HG03520 (cell line): ENCODE data around the gene SEC14L6.

ENCODE experiments used
- ATAC-seq: cut with Tn5 transposase; IDR thresholded peaks from one replicate; pipeline ENCODE4 v1.9.1; 2021; ENCODE audit warnings: mild to moderate bottlenecking, moderate library complexity; ENCODE audit not compliant: unreplicated experiment

The SEC14L6 gene

DNA sequence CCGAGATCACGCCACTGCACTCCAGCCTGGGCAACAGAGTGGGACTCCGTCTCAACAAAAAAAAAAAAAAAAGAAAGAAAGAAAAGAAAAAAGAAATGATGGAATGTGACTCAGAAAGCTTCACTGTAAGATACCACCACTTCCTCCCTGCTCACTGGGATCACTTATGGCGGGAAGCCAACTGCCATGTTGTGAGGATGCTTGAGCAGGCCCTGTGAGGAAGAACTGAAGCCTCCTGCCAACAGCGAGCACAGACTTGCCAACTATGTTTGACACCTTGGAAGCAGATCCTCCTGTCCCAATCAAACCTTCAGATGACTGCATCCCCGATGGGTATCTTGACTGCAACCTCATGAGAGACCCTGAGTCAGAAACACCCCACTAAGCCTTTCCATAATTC, 8.3 kb downstream of the SEC14L6 start:
- no peak for ATAC-seq

DNA sequence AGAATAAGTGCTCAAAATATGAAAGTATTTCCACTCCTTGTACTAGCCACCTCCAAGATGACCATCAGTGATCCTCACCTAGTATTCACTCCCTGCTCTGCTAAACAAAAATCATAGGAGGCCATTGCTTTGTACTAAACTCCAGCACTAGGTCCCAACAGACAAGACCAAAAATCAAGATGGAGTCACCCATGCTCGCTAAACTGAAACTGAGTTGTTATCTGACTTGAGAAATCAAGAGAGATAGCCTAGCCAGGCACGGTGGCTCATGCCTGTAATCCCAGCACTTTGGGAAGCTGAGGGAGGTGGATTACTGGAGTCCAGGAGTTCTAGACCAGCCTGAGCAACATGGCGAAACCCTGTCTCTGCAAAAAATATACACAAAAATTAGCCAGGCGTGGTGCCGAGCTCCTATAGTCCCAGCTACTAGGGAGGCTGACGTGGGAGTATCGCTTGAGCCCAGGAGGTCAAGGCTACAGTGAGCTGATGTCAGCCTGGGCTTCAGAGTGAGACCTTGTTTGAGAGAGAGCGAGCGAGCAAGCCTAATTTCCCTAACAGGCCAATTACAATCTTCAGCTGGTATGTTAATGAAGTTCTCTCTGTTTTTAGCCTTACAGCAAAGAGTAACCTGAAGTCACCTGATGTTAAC, 9.3 kb downstream of the SEC14L6 start:
- no peak for ATAC-seq

DNA sequence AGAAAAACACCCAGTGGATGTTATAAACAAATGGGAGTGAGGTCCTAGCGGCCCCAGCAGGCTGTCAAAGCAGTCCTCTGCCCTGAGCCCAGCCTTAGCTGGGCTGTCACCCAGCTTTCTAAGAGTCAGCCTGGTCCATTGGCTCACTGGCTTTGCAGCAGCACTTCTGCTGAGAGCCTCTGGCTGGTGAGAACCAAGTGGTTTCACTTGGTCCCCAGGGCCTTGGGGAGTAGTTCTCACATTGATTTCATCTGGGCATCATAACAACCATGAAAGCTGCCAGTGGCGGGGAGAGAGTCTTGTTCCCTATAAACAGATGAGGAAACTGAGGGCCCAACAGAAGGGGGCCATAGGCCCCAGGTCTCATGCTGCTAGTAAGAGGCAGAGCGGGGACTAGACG, 11.4 kb downstream of the SEC14L6 start:
- no peak for ATAC-seq

DNA sequence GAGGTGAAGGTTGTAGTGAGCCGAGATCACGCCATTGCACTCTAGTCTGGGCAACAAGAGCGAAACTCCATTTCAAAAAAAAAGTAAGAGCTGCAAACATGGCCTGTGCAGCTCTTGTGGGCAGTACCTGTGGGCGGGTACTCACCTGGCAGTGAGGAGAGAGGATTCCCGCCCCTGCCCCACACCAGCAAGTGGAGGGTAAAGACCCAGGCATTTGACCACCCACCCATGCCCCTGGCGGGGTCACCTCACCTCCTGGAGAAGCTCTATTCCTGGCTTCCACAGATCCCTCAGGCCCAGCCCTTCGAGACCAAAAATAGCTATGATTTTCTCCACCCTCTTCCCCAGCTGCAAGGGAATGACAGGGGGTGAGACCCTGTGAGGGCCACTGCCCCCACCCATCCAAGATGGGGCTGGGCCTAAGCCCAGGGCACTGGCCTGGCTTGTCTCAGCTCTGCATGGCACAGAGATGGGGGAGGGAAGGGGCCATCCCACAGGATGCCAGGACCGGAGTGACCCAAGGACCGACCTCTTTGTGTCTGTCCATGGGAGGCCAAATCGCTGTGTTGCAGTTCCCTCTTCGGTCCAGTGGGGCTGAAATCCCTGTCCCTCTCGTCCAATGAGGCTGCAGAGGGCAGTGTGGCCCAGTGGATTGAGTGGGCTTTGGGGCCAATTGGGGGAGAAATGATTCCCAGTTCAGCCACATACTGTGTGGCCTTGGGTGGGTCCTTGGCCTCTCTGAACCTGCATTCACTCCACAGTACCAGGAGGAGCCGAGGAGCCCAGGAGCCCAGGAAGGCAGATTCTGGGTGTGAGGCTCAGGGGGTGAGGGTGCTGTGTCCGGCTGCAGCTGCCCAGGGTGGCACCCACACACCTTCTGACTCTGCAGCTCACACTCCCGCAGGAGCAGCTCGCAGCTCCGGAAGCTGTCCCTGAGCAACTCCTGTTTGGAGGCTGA, 14.6 kb downstream of the SEC14L6 start:
- ATAC-seq = no peak

DNA sequence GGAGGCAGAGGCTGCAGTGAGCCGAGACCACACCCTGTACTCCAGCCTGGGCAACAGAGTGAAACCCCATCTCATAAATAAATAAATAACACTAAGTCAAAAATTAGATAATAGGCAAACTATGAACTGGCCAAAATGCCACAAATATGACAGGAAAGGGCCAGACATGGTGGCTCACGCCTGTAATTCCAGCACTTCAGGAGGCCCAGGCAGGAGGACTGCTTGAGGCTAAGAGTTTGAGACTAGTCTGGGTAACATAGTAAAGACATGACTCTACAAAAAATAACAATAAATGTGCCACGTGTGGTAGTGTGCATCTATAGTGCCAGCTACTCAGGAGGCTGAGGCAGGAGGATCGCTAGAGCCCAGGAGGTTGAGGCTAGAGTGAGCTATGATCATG, 19.9 kb downstream of the SEC14L6 start:
- no peak for ATAC-seq

DNA sequence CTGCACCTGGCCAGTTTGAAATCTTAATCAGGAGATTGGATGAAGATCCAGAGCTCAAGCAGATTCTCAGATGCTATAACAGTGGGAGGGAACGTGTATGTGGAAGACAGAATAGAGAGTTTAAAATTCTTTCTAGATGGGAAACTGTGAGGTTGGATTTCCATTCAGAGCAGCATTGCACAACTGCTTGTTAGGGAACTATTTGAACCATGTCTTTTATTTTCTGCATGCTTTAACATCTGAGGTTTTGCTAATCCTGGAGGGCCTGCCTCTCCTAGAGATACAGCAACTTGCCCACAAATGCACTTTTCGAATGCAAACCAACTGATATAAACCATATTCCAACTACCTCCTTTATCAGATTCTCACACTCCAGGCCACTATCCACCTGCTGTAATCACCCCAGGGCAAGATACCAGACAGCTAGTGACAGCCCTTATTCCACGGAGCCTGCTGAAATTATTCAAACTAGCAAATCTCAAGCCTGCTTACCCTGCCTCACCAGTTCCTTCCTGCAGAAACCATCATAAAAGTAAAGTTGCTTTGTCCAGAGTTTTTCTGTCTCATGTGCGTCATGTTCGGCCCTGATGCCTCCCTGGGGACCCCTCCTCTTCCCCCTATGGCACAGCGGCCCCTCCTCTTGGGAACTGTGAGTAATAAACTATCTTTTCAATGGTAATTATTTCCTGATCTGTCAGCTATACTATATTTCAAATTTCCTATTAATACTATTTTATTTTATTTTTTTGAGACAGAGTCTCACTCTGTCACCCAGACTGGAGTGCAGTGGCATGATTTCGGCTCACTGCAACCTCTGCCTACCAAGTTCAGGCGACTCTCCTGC, 22.7 kb downstream of the SEC14L6 start:
- ATAC-seq = no peak

DNA sequence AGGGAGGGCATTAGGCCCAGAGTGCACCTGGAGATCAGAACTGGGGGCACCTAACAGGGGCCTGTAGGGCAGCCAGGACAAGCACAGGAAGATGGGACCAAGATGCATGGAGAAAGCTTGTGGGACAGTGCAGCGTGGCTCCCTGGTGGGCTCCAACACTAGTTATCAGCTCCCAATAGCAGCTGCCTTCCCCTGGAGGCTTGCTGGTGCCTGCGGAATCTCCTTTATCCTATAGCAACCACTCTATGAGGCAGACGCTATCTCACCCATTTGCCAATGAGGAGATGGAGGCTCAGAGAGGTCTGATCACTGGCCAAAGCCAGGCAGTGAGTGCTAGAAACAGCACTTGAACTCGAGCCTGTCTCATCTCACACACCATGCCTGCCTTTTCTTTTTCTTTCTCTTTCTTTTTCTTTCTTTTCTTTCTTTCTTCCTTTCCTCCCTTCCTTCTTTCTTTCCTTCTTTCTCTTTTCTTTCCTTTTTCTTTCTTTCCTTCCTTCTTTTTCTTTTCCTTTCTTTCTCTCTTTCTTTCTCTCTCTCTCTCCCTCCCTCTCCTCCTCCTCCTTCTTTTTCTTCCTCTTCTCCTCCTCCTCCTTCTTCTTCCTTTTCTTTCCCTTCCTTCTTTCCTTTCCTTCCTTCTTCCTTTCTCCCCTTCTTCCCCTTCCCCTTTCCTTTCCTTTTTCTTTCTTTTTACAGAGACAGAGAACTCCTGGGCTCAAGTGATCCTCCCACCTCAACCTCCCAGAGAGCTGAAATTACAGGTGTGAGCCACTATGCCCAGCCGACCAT, 25.0 kb downstream of the SEC14L6 start:
- no peak for ATAC-seq

DNA sequence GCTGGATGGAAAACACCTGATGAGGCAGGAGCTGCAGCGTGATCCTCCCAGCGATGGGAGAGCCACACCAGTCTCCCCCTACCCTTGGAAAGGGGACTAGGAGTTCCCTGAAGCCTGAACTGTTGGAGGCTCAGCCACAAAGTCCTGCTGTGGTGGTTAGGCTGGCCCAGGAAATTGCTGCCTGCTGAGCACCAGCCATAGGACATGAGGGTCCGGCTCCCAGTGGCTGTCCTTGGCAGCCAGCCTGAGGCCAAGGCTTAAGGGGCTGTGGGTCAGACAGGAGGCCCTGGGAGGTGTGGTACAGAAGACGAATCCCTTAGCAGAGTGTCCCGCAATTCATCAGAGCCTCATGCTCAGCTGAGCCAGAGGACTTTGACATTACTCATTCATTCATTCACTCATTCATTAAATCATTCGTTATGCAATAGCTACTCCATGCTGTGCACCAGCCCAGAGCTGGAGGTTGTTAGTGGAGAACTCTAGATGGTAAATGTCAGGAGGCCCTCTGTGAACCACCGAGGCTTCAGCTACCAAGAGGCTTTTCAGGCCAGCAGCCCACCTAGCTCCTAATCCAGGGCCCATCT, 26.6 kb downstream of the SEC14L6 start:
- ATAC-seq = no peak

DNA sequence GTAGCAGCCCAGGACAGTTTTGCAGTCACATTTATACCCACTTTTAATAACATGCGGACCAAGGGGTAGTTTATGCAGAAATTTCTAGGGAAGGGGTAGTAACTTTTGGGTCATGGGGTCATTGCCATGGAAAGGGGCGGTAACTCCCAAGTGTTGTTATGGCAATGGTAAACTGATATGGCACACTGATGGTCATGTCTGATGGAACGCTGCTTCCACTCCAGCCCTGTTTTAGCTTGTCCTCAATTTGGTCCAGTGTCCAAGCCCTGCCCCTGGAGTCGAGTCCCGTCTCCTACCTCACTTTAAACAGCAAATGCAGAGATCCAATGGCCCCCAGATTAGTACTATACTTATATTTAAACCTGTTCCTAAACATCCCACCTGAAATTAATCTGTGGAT, 29.8 kb downstream of the SEC14L6 start:
- ATAC-seq = no peak

DNA sequence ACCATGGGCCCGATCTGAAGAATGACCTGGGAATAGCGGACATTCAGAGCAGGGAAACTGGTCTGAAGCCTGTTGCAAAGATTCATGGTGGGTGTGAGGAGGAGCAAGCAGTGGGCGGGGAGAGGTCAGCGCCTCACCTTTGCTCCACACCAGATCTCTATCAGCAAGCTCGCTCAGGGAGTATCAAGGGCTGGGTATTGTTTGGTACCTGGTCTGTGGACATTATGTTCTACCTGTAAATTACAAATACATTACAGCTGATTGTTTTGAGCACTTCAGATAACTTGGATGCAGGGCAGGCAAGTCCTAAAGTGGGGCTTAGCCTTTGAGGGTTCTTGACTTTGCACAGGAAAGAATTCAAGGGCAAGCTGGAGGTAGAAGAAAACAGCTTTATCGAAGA, 30.3 kb downstream of the SEC14L6 start:
- no peak for ATAC-seq

DNA sequence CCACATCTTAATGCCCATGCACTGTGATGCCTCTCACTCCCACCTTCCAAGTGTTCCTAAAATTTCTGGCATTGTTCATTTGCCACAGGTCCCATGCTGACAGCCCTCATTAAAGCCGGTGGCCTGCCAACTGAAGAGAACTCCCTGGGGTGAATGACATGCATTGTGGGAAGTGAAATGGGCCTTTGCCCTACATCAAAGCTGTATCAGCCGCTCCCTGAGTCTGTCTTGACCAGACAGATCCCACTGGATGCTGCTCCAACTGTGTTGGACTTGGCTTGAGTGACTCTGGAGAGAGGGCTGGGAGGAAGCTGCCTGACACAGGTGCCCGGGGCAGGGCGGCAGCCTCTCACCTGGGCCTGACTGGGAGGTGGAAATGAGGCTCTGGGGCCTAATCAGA, 32.3 kb downstream of the SEC14L6 start:
- ATAC-seq = no peak

DNA sequence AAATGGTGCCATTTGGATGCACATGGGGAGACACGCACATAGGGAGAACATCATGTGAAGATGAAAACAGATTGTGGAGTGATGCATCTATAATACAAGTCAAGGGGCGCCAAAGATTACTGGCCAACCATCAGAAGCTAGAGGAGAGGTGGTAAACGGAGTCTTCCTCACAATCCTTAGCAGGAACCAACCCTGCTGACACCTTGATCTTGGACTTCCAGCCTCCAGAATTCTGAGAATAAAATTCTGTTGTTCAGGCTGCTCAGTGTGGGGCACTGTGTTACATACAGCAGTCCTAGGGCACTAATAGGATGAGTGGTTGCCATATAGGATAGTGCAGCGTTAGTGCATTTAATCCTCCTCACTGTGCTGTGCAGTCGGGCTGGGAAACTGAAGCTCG, 33.1 kb downstream of the SEC14L6 start:
- no peak for ATAC-seq

DNA sequence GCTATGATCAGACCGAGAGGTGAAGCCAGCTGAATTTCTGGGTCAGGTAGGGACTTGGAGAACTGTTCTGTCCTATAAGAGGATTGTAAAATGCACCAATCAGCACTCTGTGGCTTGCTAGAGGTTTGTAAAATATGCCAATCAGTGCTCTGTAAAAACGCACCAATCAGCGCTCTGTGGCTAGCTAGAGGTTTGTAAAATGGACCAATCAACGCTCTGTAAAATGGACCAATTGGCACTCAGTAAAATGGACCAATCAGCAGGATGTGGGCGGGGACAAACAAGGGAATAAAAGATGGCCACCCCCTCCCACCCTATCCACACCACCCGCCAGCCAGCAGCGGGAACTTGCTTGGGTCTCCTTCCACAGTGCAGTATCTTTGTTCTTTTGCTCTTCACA, 34.6 kb downstream of the SEC14L6 start:
- no peak for ATAC-seq

DNA sequence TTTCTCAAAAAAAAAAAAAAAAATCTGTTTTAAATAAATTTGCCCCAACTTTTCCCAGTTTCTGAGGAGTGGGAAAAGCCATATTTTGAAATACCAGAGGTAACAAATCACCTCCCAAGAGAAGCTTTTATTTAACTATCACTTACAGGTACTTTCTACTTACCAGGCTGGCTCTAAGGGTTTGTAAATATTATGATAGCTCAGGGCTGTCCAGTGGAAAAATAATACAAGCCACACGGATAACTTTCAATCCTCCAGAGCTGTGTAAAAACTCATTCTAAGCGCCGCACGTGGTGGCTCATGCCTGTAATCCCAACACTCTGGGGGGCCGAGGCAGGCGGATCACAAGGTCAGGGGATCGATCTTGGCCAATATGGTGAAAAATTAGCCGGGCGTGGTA, 35.4 kb downstream of the SEC14L6 start:
- no peak for ATAC-seq

DNA sequence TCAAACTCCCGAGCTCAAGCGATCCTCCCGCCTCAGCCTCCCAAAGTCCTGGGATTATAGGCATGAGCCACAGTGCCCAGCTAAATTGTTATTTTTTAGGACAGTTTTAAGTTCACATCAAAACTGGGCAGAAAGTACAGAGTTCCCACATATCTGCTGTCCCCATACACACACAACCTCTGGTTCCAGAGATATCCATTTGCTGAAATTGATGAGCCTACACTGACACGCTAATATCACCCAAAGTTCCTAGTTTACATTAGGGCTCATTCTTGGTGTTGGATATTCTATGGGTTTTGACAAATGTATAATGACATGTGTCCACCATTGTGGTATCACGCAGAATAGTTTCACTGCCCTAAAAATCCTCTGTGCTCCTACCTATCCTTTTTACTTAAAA, 38.3 kb downstream of the SEC14L6 start:
- no peak for ATAC-seq

DNA sequence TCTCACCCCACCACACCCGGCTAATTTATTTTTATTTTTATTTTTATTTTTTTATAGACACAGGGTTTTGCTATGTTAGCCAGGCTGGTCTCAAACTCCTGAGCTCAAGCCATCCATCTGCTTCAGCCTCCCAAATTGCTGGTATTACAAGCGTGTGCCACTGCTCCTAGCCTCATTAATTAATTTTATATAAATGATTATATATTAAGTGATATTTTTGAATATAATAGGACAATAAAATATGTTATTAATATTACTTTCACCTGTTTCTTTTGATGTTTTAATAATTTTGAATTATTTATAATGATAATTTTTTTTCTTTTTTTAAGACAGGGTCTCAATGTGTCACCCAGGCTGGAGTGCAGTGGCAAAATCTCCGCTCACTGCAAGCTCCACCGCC, 38.9 kb downstream of the SEC14L6 start:
- no peak for ATAC-seq

DNA sequence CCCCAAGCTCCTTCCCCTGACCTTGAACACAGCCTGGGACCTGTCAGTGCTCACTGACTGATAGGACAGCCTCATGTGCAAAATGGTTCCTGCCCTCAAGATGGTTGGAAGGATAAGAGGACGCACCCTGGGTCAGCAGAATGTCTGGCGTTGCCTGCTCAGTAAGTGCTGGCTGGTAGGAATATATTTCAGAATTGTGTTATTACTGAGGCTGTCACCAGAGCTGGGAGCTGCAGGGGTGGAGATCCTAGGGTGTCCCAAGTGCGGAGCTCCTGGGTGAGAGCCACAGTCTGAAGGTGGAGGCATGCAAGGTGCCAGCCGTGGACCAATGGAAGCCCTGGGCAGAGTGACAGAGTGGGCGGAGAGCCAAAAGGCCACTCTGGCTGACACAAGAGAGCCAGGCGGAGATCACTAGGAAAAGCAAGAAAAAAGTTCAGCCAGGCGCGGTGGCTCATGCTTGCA, 40.0 kb downstream of the SEC14L6 start:
- ATAC-seq = no peak

DNA sequence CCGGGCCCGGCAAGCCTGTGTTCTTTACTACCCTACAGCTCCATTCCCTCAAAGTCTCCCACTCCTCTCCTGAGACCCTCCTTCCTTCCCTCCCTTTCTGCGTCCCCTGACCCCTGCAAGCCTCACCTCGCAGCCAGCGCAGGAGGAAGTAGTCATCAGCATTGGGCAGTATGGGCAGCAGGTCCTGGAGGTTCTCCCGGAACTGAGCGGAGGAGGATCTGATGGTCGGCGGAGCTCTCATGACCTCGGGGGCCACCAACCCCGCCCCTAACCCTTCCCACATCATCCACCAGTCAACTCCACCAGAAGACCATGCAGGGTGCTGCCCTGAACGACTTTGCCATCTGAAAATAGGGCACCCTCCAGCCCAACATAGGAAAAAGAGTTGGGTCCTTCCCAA, 43.0 kb downstream of the SEC14L6 start:
- no peak for ATAC-seq

DNA sequence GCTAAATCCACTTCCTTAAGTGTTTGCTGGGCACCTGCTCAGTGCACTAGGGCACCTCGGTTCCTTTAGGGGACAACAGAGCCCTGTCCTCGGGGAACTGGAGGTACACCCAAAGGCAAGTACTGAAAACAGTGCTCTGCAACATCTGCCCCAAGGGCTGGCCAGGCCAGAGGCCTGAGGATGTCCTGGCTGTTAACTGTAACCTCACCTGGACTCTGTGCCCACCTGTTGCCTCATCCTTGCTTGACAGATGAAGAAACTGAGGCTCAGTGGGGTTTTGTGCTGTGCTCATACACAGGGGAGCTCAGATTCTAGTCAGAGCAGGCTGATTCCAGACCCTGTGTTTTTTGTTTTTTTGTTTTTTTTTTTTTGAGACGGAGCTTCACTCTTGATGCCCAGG, 43.6 kb downstream of the SEC14L6 start:
- no peak for ATAC-seq

DNA sequence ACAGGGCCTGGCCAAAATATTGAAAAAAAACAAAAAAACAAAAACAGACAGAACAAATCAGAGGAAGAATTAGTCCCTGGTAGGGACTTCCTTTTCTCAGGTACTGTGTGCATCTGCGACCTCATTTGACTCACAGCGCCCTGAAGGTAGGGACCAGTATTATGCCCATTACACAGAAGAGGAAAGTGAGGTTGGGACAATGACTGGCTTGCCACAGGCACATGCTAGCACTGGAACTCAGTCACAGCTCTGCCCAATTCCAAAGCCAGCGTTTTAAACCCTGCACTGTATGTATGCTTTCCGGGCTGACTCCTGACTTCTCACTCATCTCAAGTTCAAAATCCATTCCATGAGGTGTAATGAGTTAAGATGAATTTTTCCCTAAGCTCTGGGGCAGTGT, 44.4 kb downstream of the SEC14L6 start:
- ATAC-seq = no peak
